Glutamatergic neuron (in vitro differentiated cells): ENCODE data around the gene DLG2. TPM values are rescaled to one million over a fixed set of nuclear protein-coding genes. Genes with fewer than 3 reads are reported as not detected.

ENCODE experiments used
- DNase-seq: peaks from one replicate; pipeline ENCODE4 v3.0.0; 2022
- H3K27ac Mint-ChIP-seq: one replicate; pipeline ENCODE4 v1.8.0; 2020; ENCODE audit warnings: mild to moderate bottlenecking, mixed read lengths, inconsistent platforms; ENCODE audit not compliant: unreplicated experiment
- H3K27me3 Mint-ChIP-seq: one replicate; pipeline ENCODE4 v1.8.0; 2020; ENCODE audit warnings: mild to moderate bottlenecking, moderate library complexity, mixed read lengths, inconsistent platforms; ENCODE audit not compliant: unreplicated experiment
- H3K36me3 Mint-ChIP-seq: one replicate; pipeline ENCODE4 v1.8.0; 2020; ENCODE audit warnings: mild to moderate bottlenecking, mixed read lengths, inconsistent platforms; ENCODE audit not compliant: unreplicated experiment
- H3K4me1 Mint-ChIP-seq: one replicate; pipeline ENCODE4 v1.8.0; 2020; ENCODE audit warnings: mild to moderate bottlenecking, low read depth, mixed read lengths, inconsistent platforms; ENCODE audit not compliant: unreplicated experiment
- H3K4me3 Mint-ChIP-seq: one replicate; pipeline ENCODE4 v1.8.0; 2020; ENCODE audit warnings: mild to moderate bottlenecking, mixed read lengths, inconsistent platforms; ENCODE audit not compliant: unreplicated experiment
- H3K9me3 Mint-ChIP-seq: one replicate; pipeline ENCODE4 v1.8.0; 2020; ENCODE audit warnings: mild to moderate bottlenecking, moderate library complexity, mixed read lengths, inconsistent platforms; ENCODE audit not compliant: unreplicated experiment
- total RNA-seq: library from RNA; stranded (reverse); fragmentation: NEBNext Ultra II Directional; extraction: Animal tissue kit (Norgen Biotek cat#: 25700); gene quantifications from one replicate; pipeline ENCODE4 v1.2.1, GENCODE V29; 2021; ENCODE audit not compliant: unreplicated experiment
- TF ChIP-seq, protein P1 (sequence below): fragments of 200-600 bp; sonication (generic); IDR thresholded peaks from one replicate; pipeline ENCODE4 v1.5.0; 2021; ENCODE audit not compliant: partially characterized antibody, unreplicated experiment

Gene DLG2
- total RNA-seq, 1 donor from 2014 or later, result 2.9 TPM

DNA sequence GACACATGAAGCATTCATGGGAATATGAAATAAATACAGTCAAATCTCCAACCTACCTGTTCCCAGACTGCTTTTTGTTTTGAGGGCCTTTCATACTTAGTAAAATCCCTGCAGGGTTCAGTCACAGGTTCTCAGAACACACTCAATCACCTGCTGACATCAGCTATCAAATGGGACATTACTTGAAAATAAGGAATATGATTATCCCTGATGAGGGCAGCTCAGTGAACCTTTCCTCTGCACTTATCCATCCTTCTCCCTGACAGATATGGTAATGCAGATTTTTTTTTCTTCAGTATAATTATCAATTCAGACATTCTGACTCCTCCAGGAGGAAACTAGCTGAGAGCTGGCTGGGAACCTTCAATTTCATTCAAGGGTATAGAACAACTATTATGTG, 1213.6 kb downstream of the DLG2 start:
- no peaks in the 10 kb centered on the region for H3K36me3 Mint-ChIP-seq
- no peaks in the 10 kb centered on the region for H3K27me3 Mint-ChIP-seq
- DNase-seq, result no peak
- TF ChIP-seq, protein P1, sequence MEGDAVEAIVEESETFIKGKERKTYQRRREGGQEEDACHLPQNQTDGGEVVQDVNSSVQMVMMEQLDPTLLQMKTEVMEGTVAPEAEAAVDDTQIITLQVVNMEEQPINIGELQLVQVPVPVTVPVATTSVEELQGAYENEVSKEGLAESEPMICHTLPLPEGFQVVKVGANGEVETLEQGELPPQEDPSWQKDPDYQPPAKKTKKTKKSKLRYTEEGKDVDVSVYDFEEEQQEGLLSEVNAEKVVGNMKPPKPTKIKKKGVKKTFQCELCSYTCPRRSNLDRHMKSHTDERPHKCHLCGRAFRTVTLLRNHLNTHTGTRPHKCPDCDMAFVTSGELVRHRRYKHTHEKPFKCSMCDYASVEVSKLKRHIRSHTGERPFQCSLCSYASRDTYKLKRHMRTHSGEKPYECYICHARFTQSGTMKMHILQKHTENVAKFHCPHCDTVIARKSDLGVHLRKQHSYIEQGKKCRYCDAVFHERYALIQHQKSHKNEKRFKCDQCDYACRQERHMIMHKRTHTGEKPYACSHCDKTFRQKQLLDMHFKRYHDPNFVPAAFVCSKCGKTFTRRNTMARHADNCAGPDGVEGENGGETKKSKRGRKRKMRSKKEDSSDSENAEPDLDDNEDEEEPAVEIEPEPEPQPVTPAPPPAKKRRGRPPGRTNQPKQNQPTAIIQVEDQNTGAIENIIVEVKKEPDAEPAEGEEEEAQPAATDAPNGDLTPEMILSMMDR, result no peak
- H3K27ac Mint-ChIP-seq, result no peak overlapping the region
- no peaks in the 10 kb centered on the region for H3K9me3 Mint-ChIP-seq
- H3K4me3 Mint-ChIP-seq, result no peak overlapping the region
- H3K4me1 Mint-ChIP-seq, result no peaks in the 10 kb centered on the region

DNA sequence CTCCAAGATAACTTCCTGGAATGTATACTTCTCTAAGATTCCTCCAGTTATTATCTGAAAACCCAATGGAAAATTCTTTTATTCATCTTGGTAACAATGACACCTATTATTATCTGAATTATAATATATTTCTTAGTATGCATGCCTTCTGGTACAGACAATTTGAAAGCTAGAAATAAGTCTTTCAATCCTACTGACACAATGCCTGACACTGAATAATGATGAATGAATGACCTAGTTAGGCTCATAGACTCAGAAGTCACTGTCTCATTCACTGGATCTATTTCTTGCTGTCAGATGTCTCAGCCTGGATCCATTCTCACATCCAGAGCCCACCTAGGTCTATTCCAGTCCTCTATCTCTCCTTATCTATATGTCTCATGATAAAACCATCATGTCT, 1214.3 kb downstream of the DLG2 start:
- Mint-ChIP-seq H3K4me3 (no peak overlapping the region), H3K27ac (no peak overlapping the region), H3K36me3 (no peaks in the 10 kb centered on the region), H3K4me1 (no peaks in the 10 kb centered on the region), H3K9me3 (no peaks in the 10 kb centered on the region), H3K27me3 (no peaks in the 10 kb centered on the region)
- no peak for DNase-seq
- TF ChIP-seq, protein P1, result no peak

DNA sequence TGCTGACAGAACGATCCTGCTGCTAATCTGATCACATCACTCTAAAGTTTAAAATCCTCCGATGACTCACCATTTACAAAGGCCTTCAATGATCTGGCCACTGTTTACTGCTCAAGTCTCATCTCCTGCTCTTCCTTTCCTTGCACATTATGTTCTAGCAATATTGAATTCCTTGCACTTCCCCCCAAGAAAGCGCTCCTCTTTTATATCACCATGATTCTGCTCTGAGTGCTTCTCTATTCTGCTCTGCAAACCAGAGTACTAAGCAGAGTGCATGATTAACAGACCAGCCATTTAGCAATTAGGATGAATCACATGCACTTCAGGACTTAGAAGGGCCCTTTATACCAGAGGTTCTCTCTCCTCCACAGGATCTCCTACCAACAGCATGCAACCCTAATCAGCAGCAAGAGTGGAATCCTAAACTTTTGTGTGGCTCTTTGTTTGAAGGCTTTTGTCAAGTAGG, 1218.2 kb downstream of the DLG2 start:
- DNase-seq, result no peak
- no peak overlapping the region for H3K4me3 Mint-ChIP-seq
- H3K4me1 Mint-ChIP-seq, result no peaks in the 10 kb centered on the region
- no peaks in the 10 kb centered on the region for H3K9me3 Mint-ChIP-seq
- no peaks in the 10 kb centered on the region for H3K36me3 Mint-ChIP-seq
- H3K27me3 Mint-ChIP-seq, result no peaks in the 10 kb centered on the region
- H3K27ac Mint-ChIP-seq, result no peak overlapping the region
- TF ChIP-seq, protein P1, result no peak

DNA sequence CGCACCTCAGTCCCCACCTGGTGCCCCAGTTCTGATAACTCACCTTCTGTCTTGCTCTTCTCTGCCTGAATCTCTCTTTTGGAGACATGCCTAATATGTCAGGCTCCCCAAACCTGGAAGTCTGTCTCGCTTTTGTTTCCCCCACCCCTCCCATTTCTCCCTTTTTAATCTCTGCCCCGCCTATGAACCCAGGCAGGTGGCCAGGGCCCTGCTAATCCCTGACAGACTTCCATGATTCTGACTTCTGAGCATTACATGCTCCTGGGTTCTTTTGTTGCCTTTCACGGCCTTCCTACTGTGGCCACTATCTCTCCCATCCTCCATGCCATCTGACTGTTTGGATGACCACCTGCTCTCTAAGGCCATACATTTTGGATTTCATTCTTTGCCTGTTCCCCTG, 1220.1 kb downstream of the DLG2 start:
- DNase-seq, result no peak
- TF ChIP-seq, protein P1, result no peak
- Mint-ChIP-seq H3K4me3 (no peak overlapping the region), H3K4me1 (no peaks in the 10 kb centered on the region), H3K27me3 (no peaks in the 10 kb centered on the region), H3K9me3 (no peaks in the 10 kb centered on the region), H3K27ac (no peak overlapping the region), H3K36me3 (no peaks in the 10 kb centered on the region)

DNA sequence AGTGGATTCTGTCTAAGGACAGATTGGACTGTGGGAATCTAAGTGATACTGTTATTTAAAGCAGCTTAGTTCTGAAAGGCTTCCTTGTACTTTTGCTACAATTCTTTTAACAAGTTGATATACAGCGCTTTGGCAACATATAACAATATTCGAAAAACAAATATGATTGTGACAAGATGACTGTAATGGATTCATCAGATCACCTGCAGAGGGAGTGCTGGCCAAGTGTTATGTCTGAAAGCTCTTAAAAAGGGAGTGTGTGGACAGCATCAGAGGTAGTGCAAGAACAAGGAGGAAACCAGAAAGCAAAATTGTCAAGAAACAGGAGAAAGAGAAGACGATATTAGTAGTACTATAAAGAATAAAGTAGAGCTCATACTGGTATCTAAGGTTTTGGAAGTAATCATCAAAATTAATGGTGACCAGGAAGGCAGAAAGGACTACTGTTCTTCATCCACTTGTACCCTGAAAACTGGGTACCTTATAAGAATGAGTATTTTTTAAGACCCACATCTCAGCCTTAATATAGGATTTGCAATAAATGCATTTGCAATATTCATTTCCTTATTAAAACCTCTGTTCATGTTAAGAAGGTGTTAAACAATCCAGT, 1229.0 kb downstream of the DLG2 start:
- Mint-ChIP-seq H3K27me3 (no peaks in the 10 kb centered on the region), H3K9me3 (no peaks in the 10 kb centered on the region), H3K4me3 (no peak overlapping the region), H3K4me1 (no peaks in the 10 kb centered on the region), H3K27ac (no peak overlapping the region), H3K36me3 (no peaks in the 10 kb centered on the region)
- TF ChIP-seq, protein P1, result peak; percentile 48
- DNase-seq, result no peak
